OCI-LY7 (cell line): Measurements from ENCODE around the gene CACNA1D.

Experiments
- EZH2phosphoT487 ChIP-seq: fragments of 200-600 bp; sonication (generic); IDR thresholded peaks from 2 replicates; pipeline ENCODE4 v1.6.1; 2018; ENCODE audit warnings: low read depth, borderline replicate concordance, mild to moderate bottlenecking, mixed run types, antibody characterized with exemption, low read length, moderate library complexity, mixed read lengths
- TF ChIP-seq, protein P1 (sequence below): fragments of 200-600 bp; sonication (generic); conservative IDR thresholded peaks from 2 replicates; pipeline ENCODE4 v1.5.1; 2014; ENCODE audit warnings: mild to moderate bottlenecking, antibody characterized with exemption, low read length, moderate library complexity, mixed read lengths

DNA sequence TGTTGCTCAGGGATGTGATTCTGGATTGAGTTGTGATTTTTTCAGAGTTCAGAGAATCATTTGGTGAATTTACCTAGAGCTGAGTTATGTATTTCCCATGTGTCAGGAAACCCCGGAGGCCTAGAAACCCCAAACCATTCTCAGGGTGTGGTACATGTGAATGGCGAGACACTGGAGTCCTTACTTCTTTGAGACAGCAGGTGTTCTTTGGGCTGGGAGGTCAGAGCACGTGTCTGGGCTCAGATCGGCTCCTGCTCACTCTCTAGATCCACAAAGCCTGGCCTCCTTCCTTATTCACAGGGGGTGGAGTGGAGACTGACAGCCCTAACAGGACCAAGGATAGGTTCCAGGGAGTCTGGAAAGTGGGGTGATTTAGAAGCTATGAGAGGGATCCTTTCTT, 206.0 kb downstream of the CACNA1D start:
- TF ChIP-seq EZH2phosphoT487: no peak
- TF ChIP-seq, protein P1, sequence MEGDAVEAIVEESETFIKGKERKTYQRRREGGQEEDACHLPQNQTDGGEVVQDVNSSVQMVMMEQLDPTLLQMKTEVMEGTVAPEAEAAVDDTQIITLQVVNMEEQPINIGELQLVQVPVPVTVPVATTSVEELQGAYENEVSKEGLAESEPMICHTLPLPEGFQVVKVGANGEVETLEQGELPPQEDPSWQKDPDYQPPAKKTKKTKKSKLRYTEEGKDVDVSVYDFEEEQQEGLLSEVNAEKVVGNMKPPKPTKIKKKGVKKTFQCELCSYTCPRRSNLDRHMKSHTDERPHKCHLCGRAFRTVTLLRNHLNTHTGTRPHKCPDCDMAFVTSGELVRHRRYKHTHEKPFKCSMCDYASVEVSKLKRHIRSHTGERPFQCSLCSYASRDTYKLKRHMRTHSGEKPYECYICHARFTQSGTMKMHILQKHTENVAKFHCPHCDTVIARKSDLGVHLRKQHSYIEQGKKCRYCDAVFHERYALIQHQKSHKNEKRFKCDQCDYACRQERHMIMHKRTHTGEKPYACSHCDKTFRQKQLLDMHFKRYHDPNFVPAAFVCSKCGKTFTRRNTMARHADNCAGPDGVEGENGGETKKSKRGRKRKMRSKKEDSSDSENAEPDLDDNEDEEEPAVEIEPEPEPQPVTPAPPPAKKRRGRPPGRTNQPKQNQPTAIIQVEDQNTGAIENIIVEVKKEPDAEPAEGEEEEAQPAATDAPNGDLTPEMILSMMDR: no peak
